A549 (cell line): ENCODE data around the gene CFAP100. TPM values are rescaled to one million over a fixed set of nuclear protein-coding genes. Genes with fewer than 3 reads are reported as not detected.

Source experiments
- ATAC-seq, 2 experiments: fragments of 200-7000 bp in 1 of 2; fragments of >200 bp in 1 of 2; cut with Nextera tagmentation in 1 of 2; cut with Tn5 transposase in 1 of 2; 3 replicates each; pipeline versions ENCODE4 v1.8.0 to v1.9.1; 2018 to 2020; ENCODE audit warnings: mild to moderate bottlenecking in 1 of 2, moderate library complexity in 1 of 2
- CTCF ChIA-PET: fragments of 300-600 bp; sonication (Branson Sonifier 250); formaldehyde crosslinking; extraction: SDS; loops from one replicate; lab custom pipeline; 2021; ENCODE audit warnings: antibody characterized with exemption, inconsistent platforms; lab: Yijun Ruan, JAX
- POLR2A ChIA-PET: fragments of 350-600 bp; formaldehyde crosslinking; extraction: SDS; loops from one replicate; lab custom pipeline; 2021; ENCODE audit warnings: antibody characterized with exemption, inconsistent platforms; lab: Yijun Ruan, JAX
- DNase-seq, 2 experiments: peaks; one replicate each; pipeline versions ENCODE4 v3.0.0 to v3.0.0-alpha.2; 2011 to 2016; ENCODE audit warnings: low read depth in 1 of 2, low spot score in 1 of 2
- FAIRE-seq: peaks from 2 replicates; lab custom pipeline; 2011; peaks lifted over from hg19 to GRCh38; lab: Jason Lieb, UNC
- H3K27ac ChIP-seq, 2 experiments: fragments of >200 bp; sonication (Bioruptor Twin); formaldehyde crosslinking; 3 replicates each; pipeline ENCODE4 v1.5.1; 2016 to 2017
- H3K4me1 ChIP-seq: fragments of >200 bp; sonication (Bioruptor Twin); formaldehyde crosslinking; 3 replicates; pipeline ENCODE4 v1.6.1; 2016
- H3K4me2 ChIP-seq: fragments of >200 bp; sonication (Bioruptor Twin); formaldehyde crosslinking; 3 replicates; pipeline ENCODE4 v1.6.1; 2016
- H3K4me3 ChIP-seq: fragments of >200 bp; sonication (Bioruptor Twin); formaldehyde crosslinking; 3 replicates; pipeline ENCODE4 v1.5.1; 2016
- H3K9me3 ChIP-seq: fragments of >200 bp; sonication (Bioruptor Twin); formaldehyde crosslinking; 3 replicates; pipeline ENCODE4 v1.6.1; 2016
- ATOH8 ChIP-seq: fragments of 250-450 bp; sonication (Bioruptor Pico); IDR thresholded peaks from 2 replicates; pipeline ENCODE4 v1.5.0; 2020; ENCODE audit warnings: low read depth, mild to moderate bottlenecking, moderate library complexity
- CBX2 ChIP-seq: fragments of 200-600 bp; sonication (generic); IDR thresholded peaks from 2 replicates; pipeline ENCODE4 v1.6.1; 2016; ENCODE audit warnings: low read depth, mild to moderate bottlenecking, borderline replicate concordance
- CHD2 ChIP-seq: fragments of 150-350 bp; IDR thresholded peaks from 2 replicates; pipeline ENCODE4 v1.6.1; 2014; ENCODE audit warnings: low read length; ENCODE audit not compliant: partially characterized antibody
- CTCF ChIP-seq: fragments of >200 bp; sonication (Bioruptor Twin); formaldehyde crosslinking; IDR thresholded peaks from 3 replicates; pipeline ENCODE4 v1.5.1; 2016
- EHF ChIP-seq: fragments of 250-450 bp; sonication (Bioruptor Pico); IDR thresholded peaks from 2 replicates; pipeline ENCODE4 v1.5.0; 2020; ENCODE audit warnings: mild to moderate bottlenecking
- ESRRA ChIP-seq: fragments of 150-350 bp; IDR thresholded peaks from 2 replicates; pipeline ENCODE4 v1.6.1; 2014; ENCODE audit warnings: mild to moderate bottlenecking, low read length, borderline replicate concordance
- GATA3 ChIP-seq: IDR thresholded peaks from 2 replicates; pipeline ENCODE4 v1.6.1; 2012; ENCODE audit warnings: borderline replicate concordance
- HDAC2 ChIP-seq: fragments of 200-600 bp; sonication (generic); IDR thresholded peaks from 2 replicates; pipeline ENCODE4 v1.6.1; 2016
- HEYL ChIP-seq: fragments of 250-450 bp; sonication (Bioruptor Pico); IDR thresholded peaks from 2 replicates; pipeline ENCODE4 v1.8.0; 2021; ENCODE audit warnings: mild to moderate bottlenecking, moderate library complexity
- HMGXB4 ChIP-seq: fragments of 250-450 bp; sonication (Bioruptor Pico); IDR thresholded peaks from 2 replicates; pipeline ENCODE4 v1.5.0; 2021; ENCODE audit warnings: mild to moderate bottlenecking, moderate library complexity, borderline replicate concordance
- HOXA7 ChIP-seq: fragments of 250-450 bp; sonication (Bioruptor Pico); IDR thresholded peaks from 2 replicates; pipeline ENCODE4 v1.5.0; 2020; ENCODE audit warnings: mild to moderate bottlenecking, moderate library complexity
- HOXB13 ChIP-seq: fragments of 250-450 bp; sonication (Bioruptor Pico); IDR thresholded peaks from 2 replicates; pipeline ENCODE4 v1.5.0; 2020; ENCODE audit warnings: low read depth, mild to moderate bottlenecking, moderate library complexity
- MYC ChIP-seq: IDR thresholded peaks from 2 replicates; pipeline ENCODE4 v1.6.1; 2012; ENCODE audit warnings: mild to moderate bottlenecking, inconsistent platforms, low read length, improper control_type of control experiment, borderline replicate concordance
- NPAS2 ChIP-seq: fragments of 250-450 bp; sonication (Bioruptor Pico); IDR thresholded peaks from 2 replicates; pipeline ENCODE4 v1.8.0; 2022; ENCODE audit warnings: mild to moderate bottlenecking, moderate library complexity, borderline replicate concordance
- PHF8 ChIP-seq: fragments of 200-600 bp; sonication (generic); IDR thresholded peaks from 2 replicates; pipeline ENCODE4 v1.6.1; 2016; ENCODE audit warnings: low read depth, mild to moderate bottlenecking, antibody characterized with exemption, moderate library complexity, borderline replicate concordance
- RAD21 ChIP-seq, 2 experiments: fragments of >200 bp in 1 of 2; sonication (Bioruptor Twin) in 1 of 2; formaldehyde crosslinking in 1 of 2; IDR thresholded peaks in 1 of 2; conservative IDR thresholded peaks in 1 of 2; 2 replicates in 1 of 2; 3 replicates in 1 of 2; pipeline ENCODE4 v1.6.1; 2012 to 2018; ENCODE audit warnings: inconsistent platforms in 1 of 2
- RCOR1 ChIP-seq: fragments of 150-350 bp; IDR thresholded peaks from 2 replicates; pipeline ENCODE4 v1.6.1; 2014; ENCODE audit warnings: antibody characterized with exemption, low read length, low read depth
- REST ChIP-seq: fragments of 200-600 bp; sonication (generic); IDR thresholded peaks from 2 replicates; pipeline ENCODE4 v1.6.1; 2016; ENCODE audit warnings: antibody characterized with exemption, mild to moderate bottlenecking, moderate library complexity
- ZNF302 ChIP-seq: fragments of 250-450 bp; sonication (Bioruptor Pico); IDR thresholded peaks from 2 replicates; pipeline ENCODE4 v1.9.0; 2021; ENCODE audit warnings: inconsistent platforms, mild to moderate bottlenecking, moderate library complexity
- WGBS: methylation state at CpG from one replicate; pipeline ENCODE4 v1.1.6; 2017; ENCODE audit errors: missing lambda C conversion rate; 5-methylcytosine and 5-hydroxymethylcytosine counted together
- polyA plus RNA-seq, 4 experiments: library from polyadenylated mRNA; depleted of rRNA in 3 of 4; stranded (reverse); fragments of >200 nt; fragmentation: RNase III in 1 of 4; extraction: RNeasy Plus Mini Kit Qiagen cat#74134 plus additional on column Dnase treatment in 1 of 4; gene quantifications; 2 replicates in 3 of 4; 3 replicates in 1 of 4; pipeline ENCODE4 v1.2.3, GENCODE V29; 2011 to 2017

The CFAP100 gene
- polyA plus RNA-seq, 2 of the 4 experiments (the other 2 are of a cell fraction), result not detected

- TF ChIP-seq RAD21 (conservative IDR thresholded peaks at IDR 0.05 in 1 of 2, IDR thresholded peaks at IDR 0.05 in 1 of 2) (no peak), ZNF302 (no peak), EHF (CRISPR knock-in tag) (no peak), GATA3 (no peak), RCOR1 (no peak), MYC (no peak), REST (no peak), CBX2 (no peak)
Observed at GRCh38 chr3:126423191-126424038, 28.7 kb downstream of the CFAP100 start (continued).

GRCh38 chr3:126424039-126424717 lies 29.5 kb downstream of the CFAP100 start:
- FAIRE-seq (no peak), ATAC-seq (no peak), DNase-seq (no peak)
- TF ChIP-seq RCOR1 (no peak), ATOH8 (no peak), HMGXB4 (no peak), ESRRA (no peak), CHD2 (no peak), PHF8 (no peak), HEYL (CRISPR knock-in tag) (no peak), CTCF (no peak), NPAS2 (CRISPR knock-in tag) (no peak), HDAC2 (no peak), RAD21 (conservative IDR thresholded peaks at IDR 0.05 in 1 of 2, IDR thresholded peaks at IDR 0.05 in 1 of 2) (no peak), HOXA7 (CRISPR knock-in tag) (no peak), ZNF302 (no peak), HOXB13 (CRISPR knock-in tag) (no peak)
- WGBS, result 95% methylated on average over 4 of the region's 10 CpGs
- peaks cover 3% of the 10 kb centered on the region; the same call in 1 of the 3 replicates for H3K9me3 ChIP-seq
- H3K4me3 ChIP-seq, result no peak overlapping the region
- no peak overlapping the region for H3K4me2 ChIP-seq
- H3K27ac ChIP-seq, result no peak overlapping the region
- POLR2A ChIA-PET, result no interaction called here
- CTCF ChIA-PET, result no interaction called here
- no peaks in the 10 kb centered on the region for H3K4me1 ChIP-seq
